Gastroesophageal sphincter (tissue), 4 donors: ENCODE measurements around the gene MEN1. TPM values are rescaled to one million over a fixed set of nuclear protein-coding genes. Genes with fewer than 3 reads are reported as not detected.

ENCODE experiments used
- ATAC-seq: fragments of 150-250 bp; one replicate; pipeline ENCODE4 v1.9.1; 2016; ENCODE audit warnings: mild to moderate bottlenecking, moderate library complexity
- H3K27ac ChIP-seq, 4 donors: fragments of 200-600 bp; sonication (generic) in 3 of 4; 1 replicate in 3 of 4; 2 replicates in 1 of 4; pipeline ENCODE4 v1.5.1; 2016 to 2019
- H3K27me3 ChIP-seq: fragments of 200-600 bp; sonication (generic); one replicate; pipeline ENCODE4 v1.5.1; 2019
- H3K36me3 ChIP-seq, 2 donors: fragments of 200-600 bp; sonication (generic); one replicate each; pipeline ENCODE4 v1.5.1; 2019; ENCODE audit warnings: control low read depth in 1 of 2
- H3K4me1 ChIP-seq, 3 donors: fragments of 200-600 bp; sonication (generic); 1 replicate in 2 of 3; 2 replicates in 1 of 3; pipeline ENCODE4 v1.5.1; 2016 to 2019; ENCODE audit warnings: control low read depth in 2 of 3
- H3K4me3 ChIP-seq, 2 donors: fragments of 200-600 bp; sonication (generic); one replicate each; pipeline ENCODE4 v1.5.1; 2019; ENCODE audit warnings: mild to moderate bottlenecking in 1 of 2, moderate library complexity in 1 of 2
- H3K9me3 ChIP-seq, 3 donors: fragments of 200-600 bp; sonication (generic); one replicate each; pipeline ENCODE4 v1.5.1; 2017 to 2019; ENCODE audit warnings: control low read depth in 2 of 3
- CTCF ChIP-seq, 4 experiments: fragments of 200-600 bp in 2 of 4; fragments of 450-650 bp in 2 of 4; sonication (generic) in 1 of 4; IDR thresholded peaks; one replicate each; pipeline ENCODE4 v1.5.1; 2017 to 2019; ENCODE audit warnings: antibody characterized with exemption in 4 of 4, mild to moderate bottlenecking in 2 of 4, moderate library complexity in 2 of 4
- EP300 ChIP-seq: sonication (generic); formaldehyde crosslinking; IDR thresholded peaks from one replicate; pipeline ENCODE4 v1.6.1; 2017; ENCODE audit warnings: antibody characterized with exemption, mild to moderate bottlenecking
- POLR2A ChIP-seq, 2 donors: fragments of 450-650 bp; IDR thresholded peaks; one replicate each; pipeline ENCODE4 v1.6.1; 2017; ENCODE audit warnings: antibody characterized with exemption in 2 of 2, mild to moderate bottlenecking in 2 of 2, moderate library complexity in 1 of 2
- POLR2AphosphoS5 ChIP-seq: sonication (generic); formaldehyde crosslinking; IDR thresholded peaks from one replicate; pipeline ENCODE4 v1.6.1; 2017; ENCODE audit warnings: antibody characterized with exemption
- WGBS, 2 donors: methylation state at CpG; one replicate each; pipeline ENCODE4 v1.1.5; 2018; ENCODE audit warnings: low coverage in 1 of 2; 5-methylcytosine and 5-hydroxymethylcytosine counted together
- total RNA-seq, 4 donors: library from RNA; depleted of rRNA; stranded (reverse); fragments of >200 nt; gene quantifications; one replicate each; pipeline ENCODE4 v1.1.0, GENCODE V29; 2016

The MEN1 gene
- total RNA-seq, 4 donors from 2014 or later: 7.1 to 20.9 (median 11.6) TPM

- H3K27me3 ChIP-seq: no peaks in the 10 kb centered on the region
- peaks cover 7 to 91% (median 44%) of the 10 kb centered on the region in 3 donors for H3K4me1 ChIP-seq
- no peak for ATAC-seq
- WGBS, 2 donors: 57 to 83% methylated on average over 4 to 8 of the region's 8 CpGs
- TF ChIP-seq POLR2AphosphoS5: no peak
- no peak for TF ChIP-seq POLR2A (IDR thresholded peaks at IDR 0.05)
- no peak for TF ChIP-seq EP300
- TF ChIP-seq CTCF (IDR thresholded peaks at IDR 0.05): no peak
- H3K27ac ChIP-seq: peak overlapping the region in 3 of 4 donors; percentile 84 to 86 (median 86)
- peaks cover 18 to 82% of the 10 kb centered on the region in 2 donors for H3K36me3 ChIP-seq
- H3K9me3 ChIP-seq: no peaks in the 10 kb centered on the region
- H3K4me3 ChIP-seq: no peak overlapping the region
Observed at GRCh38 chr11:64764753-64765152, 45.6 kb downstream of the MEN1 start.

GRCh38 chr11:64764040-64764611, 46.2 kb downstream of the MEN1 start:
- H3K4me1 ChIP-seq: peaks cover 7 to 97% (median 50%) of the 10 kb centered on the region in 3 donors
- H3K27me3 ChIP-seq: no peaks in the 10 kb centered on the region
- H3K27ac ChIP-seq: peak overlapping the region; percentile 16 to 86 (median 85)
- H3K36me3 ChIP-seq: peaks cover 11 to 76% of the 10 kb centered on the region in 2 donors
- H3K4me3 ChIP-seq: no peak overlapping the region
- WGBS, 2 donors: 19 to 48% methylated on average over 3 to 7 of the region's 11 CpGs
- no peaks in the 10 kb centered on the region for H3K9me3 ChIP-seq
- peak; percentile 55 for TF ChIP-seq POLR2AphosphoS5
- no peak for TF ChIP-seq EP300
- ATAC-seq: no peak

- 43% methylated on average over 3 of the region's 6 CpGs; no CpG with 5 or more reads in 1 of the 2 donors for WGBS, 2 donors
- Histone ChIP-seq H3K9me3 (no peaks in the 10 kb centered on the region), H3K36me3 (peaks cover 7 to 70% of the 10 kb centered on the region in 2 donors), H3K27ac (peak overlapping the region; percentile 16 to 86 (median 85)), H3K4me1 (peaks cover 7 to 100% (median 55%) of the 10 kb centered on the region in 3 donors), H3K27me3 (no peaks in the 10 kb centered on the region), H3K4me3 (no peak overlapping the region)
- ATAC-seq: no peak
- TF ChIP-seq POLR2A (IDR thresholded peaks at IDR 0.05) (no peak), POLR2AphosphoS5 (no peak), EP300 (no peak), CTCF (IDR thresholded peaks at IDR 0.05) (no peak)
Observed at GRCh38 chr11:64763526-64764039, 46.8 kb downstream of the MEN1 start.

GRCh38 chr11:64762674-64763525, 47.5 kb downstream of the MEN1 start:
- no peaks in the 10 kb centered on the region for H3K9me3 ChIP-seq
- ATAC-seq: no peak
- TF ChIP-seq POLR2AphosphoS5: peak; percentile 36
- TF ChIP-seq CTCF (IDR thresholded peaks at IDR 0.05): no peak
- no peak for TF ChIP-seq EP300
- H3K4me3 ChIP-seq: no peak overlapping the region
- H3K27me3 ChIP-seq: no peaks in the 10 kb centered on the region
- H3K4me1 ChIP-seq: peaks cover 7 to 100% (median 60%) of the 10 kb centered on the region in 3 donors
- H3K36me3 ChIP-seq: peaks cover 4 to 63% of the 10 kb centered on the region in 2 donors
- 24 to 43% methylated on average over 6 to 7 of the region's 13 CpGs for WGBS, 2 donors
- H3K27ac ChIP-seq: peak overlapping the region; percentile 16 to 86 (median 85)

GRCh38 chr11:64762277-64762673, 48.1 kb downstream of the MEN1 start:
- H3K4me3 ChIP-seq: no peak overlapping the region
- 54 to 67% methylated on average over 2 to 4 of the region's 5 CpGs for WGBS, 2 donors
- no peak for ATAC-seq
- H3K36me3 ChIP-seq: peaks cover 3 to 57% of the 10 kb centered on the region in 2 donors
- H3K4me1 ChIP-seq: peaks cover 7 to 96% (median 56%) of the 10 kb centered on the region in 3 donors
- H3K27ac ChIP-seq: peak overlapping the region in 3 of 4 donors; percentile 84 to 86 (median 86)
- TF ChIP-seq POLR2AphosphoS5 (peak; percentile 12), POLR2A (IDR thresholded peaks at IDR 0.05) (no peak)
- H3K9me3 ChIP-seq: no peaks in the 10 kb centered on the region
- no peaks in the 10 kb centered on the region for H3K27me3 ChIP-seq
